ENCODE data around the gene TRIM8. TPM values are rescaled to one million over a fixed set of nuclear protein-coding genes. Genes with fewer than 3 reads are reported as not detected.

The TRIM8 gene
- total and polyA plus RNA-seq, 2 of the 8 experiments (the other 6 are each of a cell fraction or from before 2014, with no cell fraction given), result 24.9 to 38.8 TPM

DNA sequence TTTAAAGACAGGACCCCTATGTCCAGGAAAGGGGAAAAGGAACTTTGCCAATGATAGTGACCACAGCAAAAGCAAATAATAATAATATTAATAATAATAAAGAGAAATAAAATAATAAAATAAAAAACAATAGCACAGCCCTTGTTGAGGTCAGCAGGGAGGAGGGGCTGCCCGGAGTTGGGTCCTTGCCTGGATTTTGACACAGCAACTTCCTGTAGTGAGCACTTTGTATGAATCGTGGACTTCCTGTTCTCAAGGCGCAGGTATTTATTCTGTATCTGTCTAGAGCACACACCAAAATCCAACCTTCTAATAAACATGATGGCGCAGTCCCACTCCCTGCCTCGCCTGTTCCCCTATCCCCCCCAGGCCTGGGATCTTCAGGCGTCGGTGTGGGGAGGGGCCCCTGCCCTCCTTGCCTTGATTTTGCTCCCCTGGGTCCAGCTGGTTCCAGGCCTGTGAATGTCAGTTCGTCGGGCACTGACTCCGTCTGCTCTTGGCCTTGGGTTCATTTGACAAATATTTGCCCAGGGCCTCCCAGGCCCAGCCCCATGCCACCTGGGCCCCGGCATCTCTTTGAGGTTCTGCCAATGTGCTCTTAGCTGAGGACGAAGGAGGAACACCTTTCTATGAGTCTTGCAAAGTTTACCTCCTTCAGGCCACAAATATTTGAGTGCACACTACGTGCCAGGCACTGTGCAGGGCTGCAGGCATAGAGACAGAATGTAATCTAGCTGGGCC, 13.9 kb downstream of the TRIM8 start:
- Histone ChIP-seq H3K4me1 (replicated peaks in 1 of 4; ENCODE audit: control insufficient read depth in 3 of 4, insufficient read depth in 4 of 4, low read length in 3 of 4) (peaks cover 0 to 12% (median 7%) of the 10 kb centered on the region in 4 experiments; a peak in 5 of 7 replicates), H3K4ac (replicated peaks; ENCODE audit: insufficient read length, low read depth, low read length) (no peak overlapping the region), H3K9ac (replicated peaks in 1 of 4; ENCODE audit: extremely low read depth in 1 of 4, low read depth in 3 of 4, low read length in 3 of 4) (no peak overlapping the region), H3K27ac (ENCODE audit: low read depth, low read length) (no peak overlapping the region), H4K91ac (replicated peaks; ENCODE audit: insufficient read length, low read length) (no peak overlapping the region), H3K9me3 (ENCODE audit: insufficient read depth in 2 of 2, low read depth in 1 of 2, low read length in 1 of 2) (no peaks in the 10 kb centered on the region), H2BK120ac (replicated peaks; ENCODE audit: low read depth, low read length) (no peak overlapping the region), H2BK5ac (ENCODE audit: low read depth, low read length) (no peak overlapping the region), H2AK5ac (ENCODE audit: low read depth, low read length) (no peak overlapping the region), H2BK15ac (ENCODE audit: low read length) (no peak overlapping the region), H3K27me3 (replicated peaks in 1 of 4; ENCODE audit: control insufficient read depth in 3 of 4, extremely low read depth in 1 of 4, insufficient read depth in 3 of 4, low read length in 3 of 4) (no peaks in the 10 kb centered on the region), H2AFZ (ENCODE audit: low read length) (no peak overlapping the region), H3K79me2 (ENCODE audit: control insufficient read depth in 1 of 2, insufficient read depth in 2 of 2, low read length in 2 of 2) (peaks cover 0 to 8% of the 10 kb centered on the region in 2 experiments; a peak in 2 of 4 replicates), H2BK20ac (ENCODE audit: low read length) (no peak overlapping the region), H4K8ac (ENCODE audit: extremely low read depth, insufficient read depth, low read length) (no peak overlapping the region), H4K5ac (ENCODE audit: insufficient read length, low read depth, low read length) (no peak overlapping the region), H3K23ac (ENCODE audit: insufficient read length) (no peak overlapping the region), H3K18ac (ENCODE audit: extremely low read depth, low read length) (no peak overlapping the region), H3K56ac (replicated peaks; ENCODE audit: insufficient read length, low read depth, low read length) (no peak overlapping the region), H2BK12ac (ENCODE audit: low read depth, low read length) (no peak overlapping the region), H3K23me2 (ENCODE audit: low read depth, low read length) (no peaks in the 10 kb centered on the region), H3K36me3 (ENCODE audit: control insufficient read depth in 2 of 4, insufficient read depth in 4 of 4, low read length in 3 of 4) (peaks cover 7 to 22% (median 11%) of the 10 kb centered on the region in 4 experiments; a peak in 5 of 8 replicates), H4K20me1 (replicated peaks in 1 of 2; ENCODE audit: control insufficient read depth in 1 of 2, insufficient read depth in 2 of 2, low read length in 2 of 2) (peaks cover 0 to 3% of the 10 kb centered on the region in 2 experiments), H3K4me2 (ENCODE audit: insufficient read depth in 1 of 2, low read depth in 2 of 2, low read length in 2 of 2) (no peak overlapping the region), H3K4me3 (ENCODE audit: extremely low read depth in 1 of 4, insufficient read depth in 2 of 4, low read depth in 3 of 4, low read length in 4 of 4) (no peak overlapping the region), H3K79me1 (ENCODE audit: low read depth, low read length) (0 out of 2 replicates have a peak, but pooled peaks cover 2% of the 10 kb centered on the region), H3K14ac (ENCODE audit: insufficient read length) (no peak overlapping the region)
- ChIA-PET CTCF (ENCODE audit: partially characterized antibody) (interaction anchor here (0.7 to 13.0 kb wide), 10 partner anchors 9 to 308 kb away, joined by 3 to 145 read pairs (median 4); partner anchors contain the start of gene TRIM8), POLR2A (ENCODE audit: partially characterized antibody) (interaction anchor here (0.6 to 6.5 kb wide), 9 partner anchors 8 to 1078 kb away, joined by 3 to 39 read pairs (median 3); partner anchors contain the start of genes C10orf95, NOLC1 and TRIM8)
- FAIRE-seq, result no peak
- no peak for TF ChIP-seq KDM1A (IDR thresholded peaks at IDR 0.05; ENCODE audit: borderline replicate concordance, low read length)
- TF ChIP-seq TCF12 (IDR thresholded peaks at IDR 0.05; ENCODE audit: low read depth, low read length), result no peak
- no peak for TF ChIP-seq SUZ12 (IDR thresholded peaks at IDR 0.05; ENCODE audit: low read length)
- no peak for TF ChIP-seq SRF (IDR thresholded peaks at IDR 0.05; ENCODE audit: low read depth, low read length)
- TF ChIP-seq BCL11A (IDR thresholded peaks at IDR 0.05; ENCODE audit: low read depth in 2 of 2, low read length in 2 of 2), result no peak
- no peak for TF ChIP-seq YY1 (IDR thresholded peaks at IDR 0.05; ENCODE audit: low read depth, low read length)
- no peak for TF ChIP-seq CTBP2 (IDR thresholded peaks at IDR 0.05; ENCODE audit: borderline replicate concordance, insufficient read depth, insufficient read length, low read length)
- no peak for TF ChIP-seq CREB1 (IDR thresholded peaks at IDR 0.05)
- no peak for TF ChIP-seq MAFK (IDR thresholded peaks at IDR 0.05; ENCODE audit: low read depth, low read length)
- TF ChIP-seq RNF2 (IDR thresholded peaks at IDR 0.05; ENCODE audit: borderline replicate concordance, low read depth, low read length, missing control alignments, poor library complexity, severe bottlenecking), result no peak
- TF ChIP-seq KDM5A (IDR thresholded peaks at IDR 0.05; ENCODE audit: low read length), result no peak
- WGBS, 2 experiments (ENCODE audit: extremely low coverage in 1 of 2, insufficient coverage in 1 of 2, insufficient read length in 1 of 2, insufficient replicate concordance in 2 of 2, low coverage in 1 of 2, low lambda C conversion rate in 2 of 2, missing lambda C conversion rate in 1 of 2), result 91% methylated on average over 13 of the region's 13 CpGs; no CpG with 5 or more reads in 1 of the 2 experiments
- DNase-seq (ENCODE audit: low read depth in 1 of 2, low spot score in 2 of 2), result no peak
